Suprapubic skin (tissue), 3 donors: ENCODE data around the gene SDS.

ENCODE experiments used
- EP300 ChIP-seq: sonication (generic); formaldehyde crosslinking; IDR thresholded peaks from one replicate; pipeline ENCODE4 v1.6.1; 2017; ENCODE audit warnings: antibody characterized with exemption
- TF ChIP-seq, protein P1 (sequence below), 2 donors: fragments of 200-600 bp in 1 of 2; fragments of 450-650 bp in 1 of 2; sonication (generic) in 1 of 2; IDR thresholded peaks; one replicate each; pipeline ENCODE4 v1.5.1; 2016 to 2019; ENCODE audit warnings: antibody characterized with exemption in 2 of 2, mild to moderate bottlenecking in 1 of 2, moderate library complexity in 1 of 2

GRCh38 chr12:113409462-113410124 lies 5.9 kb upstream of the SDS start:
- TF ChIP-seq, protein P1, sequence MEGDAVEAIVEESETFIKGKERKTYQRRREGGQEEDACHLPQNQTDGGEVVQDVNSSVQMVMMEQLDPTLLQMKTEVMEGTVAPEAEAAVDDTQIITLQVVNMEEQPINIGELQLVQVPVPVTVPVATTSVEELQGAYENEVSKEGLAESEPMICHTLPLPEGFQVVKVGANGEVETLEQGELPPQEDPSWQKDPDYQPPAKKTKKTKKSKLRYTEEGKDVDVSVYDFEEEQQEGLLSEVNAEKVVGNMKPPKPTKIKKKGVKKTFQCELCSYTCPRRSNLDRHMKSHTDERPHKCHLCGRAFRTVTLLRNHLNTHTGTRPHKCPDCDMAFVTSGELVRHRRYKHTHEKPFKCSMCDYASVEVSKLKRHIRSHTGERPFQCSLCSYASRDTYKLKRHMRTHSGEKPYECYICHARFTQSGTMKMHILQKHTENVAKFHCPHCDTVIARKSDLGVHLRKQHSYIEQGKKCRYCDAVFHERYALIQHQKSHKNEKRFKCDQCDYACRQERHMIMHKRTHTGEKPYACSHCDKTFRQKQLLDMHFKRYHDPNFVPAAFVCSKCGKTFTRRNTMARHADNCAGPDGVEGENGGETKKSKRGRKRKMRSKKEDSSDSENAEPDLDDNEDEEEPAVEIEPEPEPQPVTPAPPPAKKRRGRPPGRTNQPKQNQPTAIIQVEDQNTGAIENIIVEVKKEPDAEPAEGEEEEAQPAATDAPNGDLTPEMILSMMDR (IDR thresholded peaks at IDR 0.05), result no peak
- no peak for TF ChIP-seq EP300
